ENCODE data around the gene F12.

The F12 gene

DNA sequence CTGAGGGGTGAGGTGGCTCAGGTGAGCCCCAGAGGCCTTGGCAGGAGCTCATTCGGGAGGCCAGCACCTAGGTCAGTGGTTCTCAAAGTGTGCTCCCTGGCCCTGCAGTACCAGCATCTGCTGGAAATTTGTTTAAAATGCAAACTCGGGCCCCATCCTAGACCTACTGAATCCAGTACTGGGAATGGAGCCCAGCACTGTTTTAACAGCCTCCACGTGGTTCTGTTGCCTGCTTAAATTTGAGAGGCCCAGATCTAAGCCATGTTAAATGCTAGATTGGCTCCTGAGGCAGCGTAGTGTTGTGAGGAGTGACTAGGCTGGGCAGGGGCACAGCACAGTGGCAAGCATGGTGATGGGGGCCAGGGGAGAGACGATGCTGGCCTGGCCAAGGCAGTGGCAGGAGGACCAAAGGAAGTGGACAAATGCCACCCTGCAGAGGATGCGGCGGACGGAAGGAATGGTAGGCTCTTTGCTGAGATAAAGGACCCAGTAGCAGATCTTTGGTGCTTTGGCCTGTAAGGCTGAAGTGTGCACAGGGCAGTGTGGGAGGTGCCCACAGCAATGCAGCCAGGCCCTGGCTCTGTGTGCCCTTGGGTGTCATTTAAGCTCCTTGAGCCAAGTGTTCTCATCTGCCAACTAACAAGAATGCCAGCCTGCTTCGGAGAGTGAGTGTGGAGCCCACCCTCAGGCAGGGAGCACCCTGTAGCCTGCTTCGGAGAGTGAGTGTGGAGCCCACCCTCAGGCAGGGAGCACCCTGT lies 41.5 kb upstream of the F12 start:
- no peaks in the 10 kb centered on the region for H3K27me3 ChIP-seq (replicated peaks)
- no peak overlapping the region for H3K4me3 ChIP-seq (ENCODE audit: low read depth, low read length)
- no peak for DNase-seq
- TF ChIP-seq, protein P1, sequence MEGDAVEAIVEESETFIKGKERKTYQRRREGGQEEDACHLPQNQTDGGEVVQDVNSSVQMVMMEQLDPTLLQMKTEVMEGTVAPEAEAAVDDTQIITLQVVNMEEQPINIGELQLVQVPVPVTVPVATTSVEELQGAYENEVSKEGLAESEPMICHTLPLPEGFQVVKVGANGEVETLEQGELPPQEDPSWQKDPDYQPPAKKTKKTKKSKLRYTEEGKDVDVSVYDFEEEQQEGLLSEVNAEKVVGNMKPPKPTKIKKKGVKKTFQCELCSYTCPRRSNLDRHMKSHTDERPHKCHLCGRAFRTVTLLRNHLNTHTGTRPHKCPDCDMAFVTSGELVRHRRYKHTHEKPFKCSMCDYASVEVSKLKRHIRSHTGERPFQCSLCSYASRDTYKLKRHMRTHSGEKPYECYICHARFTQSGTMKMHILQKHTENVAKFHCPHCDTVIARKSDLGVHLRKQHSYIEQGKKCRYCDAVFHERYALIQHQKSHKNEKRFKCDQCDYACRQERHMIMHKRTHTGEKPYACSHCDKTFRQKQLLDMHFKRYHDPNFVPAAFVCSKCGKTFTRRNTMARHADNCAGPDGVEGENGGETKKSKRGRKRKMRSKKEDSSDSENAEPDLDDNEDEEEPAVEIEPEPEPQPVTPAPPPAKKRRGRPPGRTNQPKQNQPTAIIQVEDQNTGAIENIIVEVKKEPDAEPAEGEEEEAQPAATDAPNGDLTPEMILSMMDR (IDR thresholded peaks at IDR 0.05; ENCODE audit: low read depth, low read length, missing control alignments) = no peak
- no peak overlapping the region for H3K27ac ChIP-seq
- no peaks in the 10 kb centered on the region for H3K36me3 ChIP-seq (replicated peaks)
- in situ Hi-C loops (cut with HindIII; ENCODE audit: low pct_ligation_motif_present, low sequenced_read_pairs) = no loop called here

DNA sequence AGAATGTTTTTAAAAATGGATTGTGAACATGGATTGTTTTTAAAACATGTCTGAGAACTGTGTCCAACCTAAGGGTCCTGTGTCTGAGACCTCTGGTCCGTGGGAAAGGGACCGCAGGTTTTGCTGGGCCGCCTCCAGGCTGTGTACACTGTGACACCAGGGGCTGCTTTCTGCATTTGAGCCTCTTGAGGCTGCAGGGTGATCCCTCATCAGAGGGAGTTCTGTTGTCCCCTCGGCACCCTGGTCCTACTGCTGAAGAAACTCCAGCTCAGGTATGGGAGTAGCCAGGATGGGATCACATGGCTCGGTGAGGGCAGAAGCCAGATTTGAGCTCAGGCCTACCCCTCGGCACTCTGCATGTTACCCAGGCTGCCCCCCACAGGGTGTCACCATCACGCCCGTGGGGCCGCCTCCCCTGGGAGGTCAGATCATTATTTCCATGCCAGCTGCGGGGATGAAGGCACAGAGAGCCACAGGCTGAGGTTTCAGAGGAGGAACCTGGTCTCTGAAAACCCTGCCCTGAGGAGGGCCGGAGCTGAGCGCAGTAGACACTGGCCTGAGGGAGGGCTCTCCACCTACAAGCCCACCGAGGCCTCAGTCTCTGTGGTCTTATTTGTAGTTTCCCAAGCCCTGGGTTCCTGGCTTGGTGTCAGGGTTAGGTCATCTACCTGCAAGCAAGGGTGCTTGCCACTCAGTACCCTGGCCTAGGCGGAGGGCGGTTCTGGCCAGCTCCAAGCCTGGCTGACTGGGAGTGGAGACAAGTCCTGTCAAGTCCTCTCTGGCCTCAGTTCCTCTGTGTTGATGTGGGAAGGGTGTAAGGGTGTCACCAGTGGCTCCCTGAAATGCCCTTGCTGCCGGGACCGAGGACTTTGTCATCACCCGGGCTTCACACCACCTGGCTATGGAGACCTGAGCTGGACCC lies 40.0 kb upstream of the F12 start:
- no peaks in the 10 kb centered on the region for H3K36me3 ChIP-seq (replicated peaks)
- H3K4me3 ChIP-seq (ENCODE audit: low read depth, low read length) = no peak overlapping the region
- in situ Hi-C loops (cut with HindIII; ENCODE audit: low pct_ligation_motif_present, low sequenced_read_pairs) = loop anchor here (25.0 kb wide), 1 partner anchor 137 kb away; the partner anchor contains the start of genes MXD3, PRELID1 and RAB24
- H3K27me3 ChIP-seq (replicated peaks) = no peaks in the 10 kb centered on the region
- TF ChIP-seq, protein P1 (IDR thresholded peaks at IDR 0.05; ENCODE audit: low read depth, low read length, missing control alignments) = no peak
- DNase-seq = no peak
- H3K27ac ChIP-seq = no peak overlapping the region

DNA sequence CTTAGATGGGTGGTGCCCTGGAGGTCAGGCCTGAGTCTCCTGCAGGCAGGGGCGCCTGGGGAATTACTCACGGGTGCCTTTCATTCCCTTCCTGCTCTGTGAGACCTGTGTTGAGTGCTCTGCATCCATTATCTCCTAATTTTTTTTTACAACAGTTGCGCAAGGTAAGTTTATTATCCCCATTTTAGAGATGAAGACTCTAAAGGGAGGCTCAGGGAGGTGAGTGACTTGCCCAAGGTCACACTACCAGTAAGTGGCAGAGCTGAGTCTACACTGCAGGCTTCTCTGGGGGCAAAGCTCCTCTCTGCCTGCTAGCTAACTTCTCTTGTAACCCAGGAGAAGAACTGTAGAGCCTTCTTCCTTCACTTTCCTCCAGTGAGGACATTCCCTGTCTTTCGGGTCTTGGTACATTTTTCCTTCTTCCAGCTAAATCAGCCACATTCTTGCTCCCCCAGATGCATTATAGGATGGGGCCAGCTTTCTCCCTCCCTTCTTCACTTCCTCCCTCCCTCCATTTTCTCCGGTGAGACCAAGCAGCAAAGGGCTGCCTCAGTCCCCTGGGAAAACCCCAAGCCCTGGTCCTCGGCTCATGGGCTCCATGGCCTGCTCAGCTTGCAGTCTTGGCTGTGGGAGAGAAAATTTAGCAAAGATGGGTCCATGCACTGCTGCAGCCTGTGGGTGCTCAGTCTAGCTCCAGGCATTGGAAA lies 39.0 kb upstream of the F12 start:
- Histone ChIP-seq H3K36me3 (replicated peaks) (no peaks in the 10 kb centered on the region), H3K4me3 (ENCODE audit: low read depth, low read length) (no peak overlapping the region), H3K27me3 (replicated peaks) (no peaks in the 10 kb centered on the region), H3K27ac (no peak overlapping the region)
- TF ChIP-seq, protein P1 (IDR thresholded peaks at IDR 0.05; ENCODE audit: low read depth, low read length, missing control alignments) = no peak
- in situ Hi-C loops (cut with HindIII; ENCODE audit: low pct_ligation_motif_present, low sequenced_read_pairs) = loop anchor here (25.0 kb wide), 1 partner anchor 136 kb away; the partner anchor contains the start of genes MXD3, PRELID1 and RAB24
- no peak for DNase-seq

GRCh38 chr5:177447611-177448243 lies 38.4 kb upstream of the F12 start:
- no peak for DNase-seq

More at GRCh38 chr5:177447611-177448243, 38.4 kb upstream of the F12 start:
- Histone ChIP-seq H3K36me3 (replicated peaks) (no peaks in the 10 kb centered on the region), H3K4me3 (ENCODE audit: low read depth, low read length) (peak overlapping the region; percentile 36), H3K27me3 (replicated peaks) (no peaks in the 10 kb centered on the region), H3K27ac (no peak overlapping the region)
- in situ Hi-C loops (cut with HindIII; ENCODE audit: low pct_ligation_motif_present, low sequenced_read_pairs) = loop anchor here (25.0 kb wide), 1 partner anchor 135 kb away; the partner anchor contains the start of genes MXD3, PRELID1 and RAB24
- TF ChIP-seq, protein P1 (IDR thresholded peaks at IDR 0.05; ENCODE audit: low read depth, low read length, missing control alignments) = peak; percentile 5
